Ascending aorta (tissue), 2 donors: ENCODE data around the gene MAP1LC3B. TPM values are rescaled to one million over a fixed set of nuclear protein-coding genes. Genes with fewer than 3 reads are reported as not detected.
"Not testable (repeated sequence)": the region's sequence is repeated elsewhere in the genome, so short reads cannot be mapped to it uniquely, and the experiment has no call there.

ENCODE experiments used
- DNase-seq, 2 donors: peaks; one replicate each; pipeline ENCODE4 v3.0.0-alpha.2; 2019; ENCODE audit warnings: low spot score in 2 of 2
- H3K27ac ChIP-seq, 2 donors: fragments of 200-600 bp; sonication (generic); one replicate each; pipeline ENCODE4 v1.5.1; 2016 to 2017; ENCODE audit warnings: mild to moderate bottlenecking in 1 of 2
- H3K27me3 ChIP-seq: fragments of 200-600 bp; sonication (generic); one replicate; pipeline ENCODE4 v1.5.1; 2017
- H3K36me3 ChIP-seq, 2 donors: fragments of 200-600 bp; sonication (generic); one replicate each; pipeline ENCODE4 v1.5.1; 2016
- H3K4me1 ChIP-seq, 2 donors: fragments of 200-600 bp; sonication (generic); one replicate each; pipeline ENCODE4 v1.5.1; 2016 to 2017; ENCODE audit warnings: mild to moderate bottlenecking in 1 of 2
- H3K4me3 ChIP-seq, 2 donors: fragments of 200-600 bp; sonication (generic); one replicate each; pipeline ENCODE4 v1.5.1; 2016 to 2017; ENCODE audit warnings: mild to moderate bottlenecking in 1 of 2
- H3K9me3 ChIP-seq, 2 donors: fragments of 200-600 bp; sonication (generic); one replicate each; pipeline ENCODE4 v1.5.1; 2016
- intact Hi-C: fragments of 100-400 bp; cut with DNase I; formaldehyde crosslinking; loops from one replicate; pipeline ENCODE4 v1.15.1; 2023
- total RNA-seq: library from RNA; depleted of rRNA; stranded (reverse); fragments of >200 nt; gene quantifications from one replicate; pipeline ENCODE4 v1.1.0, GENCODE V29; 2016
- TF ChIP-seq, protein P1 (sequence below), 3 experiments: fragments of 200-600 bp in 2 of 3; fragments of 450-650 bp in 1 of 3; sonication (generic) in 2 of 3; IDR thresholded peaks; one replicate each; pipeline ENCODE4 v1.5.1; 2016 to 2019; ENCODE audit warnings: antibody characterized with exemption in 3 of 3, mild to moderate bottlenecking in 1 of 3, moderate library complexity in 1 of 3

Gene MAP1LC3B
- total RNA-seq, 1 donor from 2014 or later: 37.0 TPM

GRCh38 chr16:87361916-87362619 lies 30.1 kb upstream of the MAP1LC3B start:
- TF ChIP-seq, protein P1, sequence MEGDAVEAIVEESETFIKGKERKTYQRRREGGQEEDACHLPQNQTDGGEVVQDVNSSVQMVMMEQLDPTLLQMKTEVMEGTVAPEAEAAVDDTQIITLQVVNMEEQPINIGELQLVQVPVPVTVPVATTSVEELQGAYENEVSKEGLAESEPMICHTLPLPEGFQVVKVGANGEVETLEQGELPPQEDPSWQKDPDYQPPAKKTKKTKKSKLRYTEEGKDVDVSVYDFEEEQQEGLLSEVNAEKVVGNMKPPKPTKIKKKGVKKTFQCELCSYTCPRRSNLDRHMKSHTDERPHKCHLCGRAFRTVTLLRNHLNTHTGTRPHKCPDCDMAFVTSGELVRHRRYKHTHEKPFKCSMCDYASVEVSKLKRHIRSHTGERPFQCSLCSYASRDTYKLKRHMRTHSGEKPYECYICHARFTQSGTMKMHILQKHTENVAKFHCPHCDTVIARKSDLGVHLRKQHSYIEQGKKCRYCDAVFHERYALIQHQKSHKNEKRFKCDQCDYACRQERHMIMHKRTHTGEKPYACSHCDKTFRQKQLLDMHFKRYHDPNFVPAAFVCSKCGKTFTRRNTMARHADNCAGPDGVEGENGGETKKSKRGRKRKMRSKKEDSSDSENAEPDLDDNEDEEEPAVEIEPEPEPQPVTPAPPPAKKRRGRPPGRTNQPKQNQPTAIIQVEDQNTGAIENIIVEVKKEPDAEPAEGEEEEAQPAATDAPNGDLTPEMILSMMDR (IDR thresholded peaks at IDR 0.05): no peak
- no peak overlapping the region for H3K27ac ChIP-seq

DNA sequence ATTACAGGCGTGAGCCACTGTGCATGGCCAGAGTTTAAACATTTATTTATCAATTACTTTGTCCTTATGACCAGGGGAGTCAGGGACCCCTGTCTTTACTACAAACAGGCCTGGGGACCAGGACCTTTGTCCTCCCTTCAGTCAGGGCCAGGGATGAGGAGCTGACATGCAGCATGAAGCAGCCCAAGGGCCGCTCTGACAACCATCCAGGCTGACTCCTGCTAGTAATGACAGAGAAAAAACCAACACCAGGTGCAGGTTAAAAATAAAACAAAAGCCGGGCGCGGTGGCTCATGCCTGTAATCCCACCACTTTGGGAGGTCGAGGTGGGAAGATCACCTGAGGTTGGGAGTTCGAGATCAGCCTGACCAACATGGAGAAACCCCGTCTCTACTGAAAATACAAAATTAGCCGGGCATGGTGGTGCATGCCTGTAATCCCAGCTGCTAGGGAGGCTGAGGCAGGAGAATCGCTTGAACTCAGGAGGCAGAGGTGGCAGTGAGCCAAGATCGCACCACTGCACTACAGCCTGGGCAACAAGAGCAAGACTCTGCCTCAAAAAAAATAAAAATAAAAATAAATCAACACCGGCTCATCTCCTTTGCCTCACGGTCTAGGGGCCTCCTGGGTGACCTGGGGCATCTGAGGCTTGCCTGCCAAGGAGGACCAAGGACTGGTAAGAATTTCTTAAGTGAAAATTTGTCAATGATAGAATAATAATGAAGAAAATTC lies 29.1 kb upstream of the MAP1LC3B start:
- H3K27ac ChIP-seq, H3K4me1 ChIP-seq, H3K9me3 ChIP-seq, H3K27me3 ChIP-seq, intact Hi-C loops, H3K4me3 ChIP-seq, DNase-seq: not testable (repeated sequence)
- H3K36me3 ChIP-seq: peaks cover 31 to 45% of the 10 kb centered on the region in 2 donors

More at GRCh38 chr16:87361916-87362619, 30.1 kb upstream of the MAP1LC3B start:
- intact Hi-C loops: no loop called here
- peaks cover 0 to 5% of the 10 kb centered on the region in 2 donors for H3K4me1 ChIP-seq
- no peak overlapping the region for H3K4me3 ChIP-seq
- no peaks in the 10 kb centered on the region for H3K9me3 ChIP-seq
- peaks cover 38 to 53% of the 10 kb centered on the region in 2 donors for H3K36me3 ChIP-seq
- DNase-seq: no peak
- H3K27me3 ChIP-seq: no peaks in the 10 kb centered on the region

GRCh38 chr16:87363771-87364455 lies 28.2 kb upstream of the MAP1LC3B start:
- TF ChIP-seq, protein P1 (IDR thresholded peaks at IDR 0.05): no peak
- intact Hi-C loops: no loop called here
- Histone ChIP-seq H3K27me3 (no peaks in the 10 kb centered on the region), H3K36me3 (peaks cover 23 to 36% of the 10 kb centered on the region in 2 donors), H3K4me1 (peaks cover 0 to 5% of the 10 kb centered on the region in 2 donors), H3K9me3 (no peaks in the 10 kb centered on the region), H3K4me3 (no peak overlapping the region), H3K27ac (no peak overlapping the region)
- no peak for DNase-seq

DNA sequence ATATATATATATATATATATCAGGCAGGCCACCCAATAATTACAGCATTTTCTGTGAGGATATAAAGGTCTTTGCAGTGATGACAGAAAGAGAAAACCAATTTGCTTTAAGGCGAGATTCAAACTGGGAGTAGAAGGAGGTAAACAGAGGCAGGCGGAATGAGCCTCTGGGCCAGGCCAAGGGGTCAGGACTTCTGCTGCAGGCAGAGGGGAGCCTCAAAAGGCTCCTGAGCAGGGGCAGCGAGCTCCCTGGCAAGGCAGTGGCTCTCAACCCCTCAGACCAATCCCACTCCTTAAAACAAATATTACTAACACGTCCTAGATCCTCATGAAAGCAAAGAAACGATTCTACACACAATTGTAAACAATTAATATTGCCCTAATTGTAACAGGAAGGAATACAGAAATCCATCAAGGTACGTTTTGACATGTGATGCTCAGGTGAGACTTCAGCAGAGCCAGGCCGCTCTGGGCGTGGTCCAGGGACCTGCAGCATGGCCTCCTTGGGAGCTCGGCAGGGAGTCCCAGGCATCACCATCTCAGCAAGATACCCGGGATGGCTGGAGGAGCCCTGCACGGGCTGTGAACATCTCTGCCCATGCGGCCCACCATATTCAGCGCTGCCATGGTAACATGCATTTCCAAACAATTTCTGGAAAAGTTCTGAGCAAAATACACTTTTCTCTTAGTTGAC lies 27.0 kb upstream of the MAP1LC3B start:
- no peak for DNase-seq
- Histone ChIP-seq H3K4me3 (no peak overlapping the region), H3K4me1 (peaks cover 0 to 5% of the 10 kb centered on the region in 2 donors), H3K36me3 (peaks cover 11 to 23% of the 10 kb centered on the region in 2 donors), H3K27me3 (no peaks in the 10 kb centered on the region), H3K9me3 (no peaks in the 10 kb centered on the region), H3K27ac (no peak overlapping the region)
- intact Hi-C loops: no loop called here
- TF ChIP-seq, protein P1 (IDR thresholded peaks at IDR 0.05): no peak

- TF ChIP-seq, protein P1 (IDR thresholded peaks at IDR 0.05): no peak
- intact Hi-C loops: no loop called here
- Histone ChIP-seq H3K4me3 (no peak overlapping the region), H3K36me3 (peaks cover 10 to 19% of the 10 kb centered on the region in 2 donors), H3K27ac (no peak overlapping the region), H3K4me1 (peaks cover 0 to 8% of the 10 kb centered on the region in 2 donors), H3K27me3 (no peaks in the 10 kb centered on the region), H3K9me3 (no peaks in the 10 kb centered on the region)
- DNase-seq: no peak
Measured at GRCh38 chr16:87366288-87366687, 25.8 kb upstream of the MAP1LC3B start.
